ENCODE measurements around the gene MACROD2.

Gene MACROD2

GRCh38 chr20:15774926-15775325 lies 1779.6 kb downstream of the MACROD2 start:
- H2AFZ ChIP-seq (ENCODE audit: low read depth, low read length, severe bottlenecking) = no peak overlapping the region
- no peaks in the 10 kb centered on the region for H3F3A ChIP-seq (ENCODE audit: insufficient read depth)
- no peaks in the 10 kb centered on the region for H3K27me3 ChIP-seq (ENCODE audit: low read length)
- no peak overlapping the region for H3K27ac ChIP-seq (ENCODE audit: low read depth, low read length)
- H3K36me3 ChIP-seq (ENCODE audit: low read length) = no peaks in the 10 kb centered on the region
- TF ChIP-seq EZH2phosphoT487 (conservative IDR thresholded peaks at IDR 0.05; ENCODE audit: low read length) = no peak
- TF ChIP-seq, protein P1, sequence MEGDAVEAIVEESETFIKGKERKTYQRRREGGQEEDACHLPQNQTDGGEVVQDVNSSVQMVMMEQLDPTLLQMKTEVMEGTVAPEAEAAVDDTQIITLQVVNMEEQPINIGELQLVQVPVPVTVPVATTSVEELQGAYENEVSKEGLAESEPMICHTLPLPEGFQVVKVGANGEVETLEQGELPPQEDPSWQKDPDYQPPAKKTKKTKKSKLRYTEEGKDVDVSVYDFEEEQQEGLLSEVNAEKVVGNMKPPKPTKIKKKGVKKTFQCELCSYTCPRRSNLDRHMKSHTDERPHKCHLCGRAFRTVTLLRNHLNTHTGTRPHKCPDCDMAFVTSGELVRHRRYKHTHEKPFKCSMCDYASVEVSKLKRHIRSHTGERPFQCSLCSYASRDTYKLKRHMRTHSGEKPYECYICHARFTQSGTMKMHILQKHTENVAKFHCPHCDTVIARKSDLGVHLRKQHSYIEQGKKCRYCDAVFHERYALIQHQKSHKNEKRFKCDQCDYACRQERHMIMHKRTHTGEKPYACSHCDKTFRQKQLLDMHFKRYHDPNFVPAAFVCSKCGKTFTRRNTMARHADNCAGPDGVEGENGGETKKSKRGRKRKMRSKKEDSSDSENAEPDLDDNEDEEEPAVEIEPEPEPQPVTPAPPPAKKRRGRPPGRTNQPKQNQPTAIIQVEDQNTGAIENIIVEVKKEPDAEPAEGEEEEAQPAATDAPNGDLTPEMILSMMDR (IDR thresholded peaks at IDR 0.05; ENCODE audit: insufficient read depth, low read length, poor library complexity, severe bottlenecking) = no peak
- H3K4me3 ChIP-seq (ENCODE audit: insufficient read depth, low read length, poor library complexity, severe bottlenecking) = no peak overlapping the region
- no peaks in the 10 kb centered on the region; the same call in 1 of the 2 replicates for H3K9me2 ChIP-seq (replicated peaks; ENCODE audit: insufficient read depth, low read length)
- H4K20me1 ChIP-seq (ENCODE audit: low read depth, low read length) = no peaks in the 10 kb centered on the region
- no peak overlapping the region for H3K9ac ChIP-seq (ENCODE audit: low read length)
- no peaks in the 10 kb centered on the region for H3K79me2 ChIP-seq (ENCODE audit: insufficient read depth, low read length)
- H3K9me3 ChIP-seq (ENCODE audit: insufficient read depth, low read length) = no peaks in the 10 kb centered on the region
- no peak overlapping the region for H3K4me2 ChIP-seq (ENCODE audit: low read depth, low read length, poor library complexity, severe bottlenecking)

- H3K27me3 ChIP-seq (ENCODE audit: low read length) = no peaks in the 10 kb centered on the region
- no peaks in the 10 kb centered on the region for H4K20me1 ChIP-seq (ENCODE audit: low read depth, low read length)
- H3F3A ChIP-seq (ENCODE audit: insufficient read depth) = no peaks in the 10 kb centered on the region
- TF ChIP-seq, protein P1 (IDR thresholded peaks at IDR 0.05; ENCODE audit: insufficient read depth, low read length, poor library complexity, severe bottlenecking) = no peak
- TF ChIP-seq EZH2phosphoT487 (conservative IDR thresholded peaks at IDR 0.05; ENCODE audit: low read length) = no peak
- H3K4me2 ChIP-seq (ENCODE audit: low read depth, low read length, poor library complexity, severe bottlenecking) = no peak overlapping the region
- no peak overlapping the region for H3K4me3 ChIP-seq (ENCODE audit: insufficient read depth, low read length, poor library complexity, severe bottlenecking)
- no peaks in the 10 kb centered on the region for H3K36me3 ChIP-seq (ENCODE audit: low read length)
- H3K9ac ChIP-seq (ENCODE audit: low read length) = no peak overlapping the region
- H3K79me2 ChIP-seq (ENCODE audit: insufficient read depth, low read length) = no peaks in the 10 kb centered on the region
- H2AFZ ChIP-seq (ENCODE audit: low read depth, low read length, severe bottlenecking) = no peak overlapping the region
- no peaks in the 10 kb centered on the region for H3K9me3 ChIP-seq (ENCODE audit: insufficient read depth, low read length)
- no peaks in the 10 kb centered on the region for H3K9me2 ChIP-seq (replicated peaks; ENCODE audit: insufficient read depth, low read length)
- H3K27ac ChIP-seq (ENCODE audit: low read depth, low read length) = no peak overlapping the region
Measured at GRCh38 chr20:15776770-15777466, 1781.6 kb downstream of the MACROD2 start.

- Histone ChIP-seq H3K4me2 (ENCODE audit: low read depth, low read length, poor library complexity, severe bottlenecking) (no peak overlapping the region), H3K9me3 (ENCODE audit: insufficient read depth, low read length) (no peaks in the 10 kb centered on the region), H3K9me2 (replicated peaks; ENCODE audit: insufficient read depth, low read length) (no peaks in the 10 kb centered on the region), H4K20me1 (ENCODE audit: low read depth, low read length) (no peaks in the 10 kb centered on the region), H3K4me3 (ENCODE audit: insufficient read depth, low read length, poor library complexity, severe bottlenecking) (no peak overlapping the region), H3K9ac (ENCODE audit: low read length) (no peak overlapping the region), H3F3A (ENCODE audit: insufficient read depth) (no peaks in the 10 kb centered on the region), H3K27ac (ENCODE audit: low read depth, low read length) (no peak overlapping the region), H3K79me2 (ENCODE audit: insufficient read depth, low read length) (no peaks in the 10 kb centered on the region), H2AFZ (ENCODE audit: low read depth, low read length, severe bottlenecking) (no peak overlapping the region), H3K27me3 (ENCODE audit: low read length) (no peaks in the 10 kb centered on the region), H3K36me3 (ENCODE audit: low read length) (no peaks in the 10 kb centered on the region)
- TF ChIP-seq EZH2phosphoT487 (conservative IDR thresholded peaks at IDR 0.05; ENCODE audit: low read length) = no peak
- TF ChIP-seq, protein P1 (IDR thresholded peaks at IDR 0.05; ENCODE audit: insufficient read depth, low read length, poor library complexity, severe bottlenecking) = no peak
Measured at GRCh38 chr20:15784020-15784419, 1788.7 kb downstream of the MACROD2 start.
